ENCODE data around the gene DPF3. TPM values are rescaled to one million over a fixed set of nuclear protein-coding genes. Genes with fewer than 3 reads are reported as not detected.
A peak's percentile ranks its signal among the peaks of the same experiment; 100 is the strongest.

Gene DPF3
- total RNA-seq, 2 experiments from 2014 or later = 0.27 to 0.31 TPM

DNA sequence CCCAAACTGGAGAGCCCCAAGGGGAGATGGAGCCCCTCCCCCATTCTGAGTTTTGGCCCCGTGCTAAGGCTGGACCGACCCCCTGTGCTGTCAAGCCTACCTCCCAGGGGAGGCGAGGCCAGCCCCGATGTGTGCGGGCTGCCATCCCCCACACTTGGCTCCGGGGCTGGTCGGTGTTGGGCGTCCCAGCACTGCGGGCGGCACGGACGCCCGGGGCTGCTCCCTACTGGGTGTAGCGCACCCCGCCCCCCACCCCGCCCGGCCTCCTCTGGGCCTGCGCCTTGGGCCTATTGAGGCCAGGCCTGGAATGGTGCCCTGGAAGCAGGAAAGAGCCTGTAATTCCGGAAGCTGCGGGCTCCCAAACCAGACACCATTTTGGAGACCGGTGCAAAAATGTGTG lies 35.0 kb upstream of the DPF3 start:
- Histone ChIP-seq H3K9me3 (ENCODE audit: control insufficient read depth in 1 of 2, insufficient read depth in 1 of 2, low read length in 2 of 2) (no peaks in the 10 kb centered on the region), H3K4me1 (ENCODE audit: insufficient read depth, low read length) (peaks cover 20% of the 10 kb centered on the region), H3K36me3 (ENCODE audit: insufficient read depth, low read length) (no peaks in the 10 kb centered on the region), H3K27me3 (ENCODE audit: control insufficient read depth in 1 of 2, insufficient read depth in 2 of 2, low read length in 2 of 2) (no peaks in the 10 kb centered on the region), H3K4me3 (ENCODE audit: low read length) (no peak overlapping the region), H3K27ac (ENCODE audit: low read depth in 1 of 2, low read length in 2 of 2) (no peak overlapping the region)
- Mint-ChIP-seq H3K36me3 (ENCODE audit: low read depth) (peaks cover 4% of the 10 kb centered on the region), H3K27me3 (no peaks in the 10 kb centered on the region), H3K9me3 (no peaks in the 10 kb centered on the region), H3K4me3 (no peak overlapping the region), H3K27ac (no peak overlapping the region), H3K4me1 (ENCODE audit: low read depth) (peaks cover 32% of the 10 kb centered on the region)
- POLR2A ChIA-PET = no interaction called here
- no peak for ATAC-seq (ENCODE audit: poor library complexity)
- no peak for DNase-seq
- TF ChIP-seq, protein P1, sequence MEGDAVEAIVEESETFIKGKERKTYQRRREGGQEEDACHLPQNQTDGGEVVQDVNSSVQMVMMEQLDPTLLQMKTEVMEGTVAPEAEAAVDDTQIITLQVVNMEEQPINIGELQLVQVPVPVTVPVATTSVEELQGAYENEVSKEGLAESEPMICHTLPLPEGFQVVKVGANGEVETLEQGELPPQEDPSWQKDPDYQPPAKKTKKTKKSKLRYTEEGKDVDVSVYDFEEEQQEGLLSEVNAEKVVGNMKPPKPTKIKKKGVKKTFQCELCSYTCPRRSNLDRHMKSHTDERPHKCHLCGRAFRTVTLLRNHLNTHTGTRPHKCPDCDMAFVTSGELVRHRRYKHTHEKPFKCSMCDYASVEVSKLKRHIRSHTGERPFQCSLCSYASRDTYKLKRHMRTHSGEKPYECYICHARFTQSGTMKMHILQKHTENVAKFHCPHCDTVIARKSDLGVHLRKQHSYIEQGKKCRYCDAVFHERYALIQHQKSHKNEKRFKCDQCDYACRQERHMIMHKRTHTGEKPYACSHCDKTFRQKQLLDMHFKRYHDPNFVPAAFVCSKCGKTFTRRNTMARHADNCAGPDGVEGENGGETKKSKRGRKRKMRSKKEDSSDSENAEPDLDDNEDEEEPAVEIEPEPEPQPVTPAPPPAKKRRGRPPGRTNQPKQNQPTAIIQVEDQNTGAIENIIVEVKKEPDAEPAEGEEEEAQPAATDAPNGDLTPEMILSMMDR (IDR thresholded peaks at IDR 0.05) = no peak
- intact Hi-C loops (cut with DNase I, micrococcal nuclease) = loop anchor here in 1 of 2 experiments (5.0 to 10.0 kb wide), 3 partner anchors 128 to 1566 kb away; partner anchors contain the start of genes ALDH6A1, ISCA2, LIN52 and NPC2
- CTCF ChIA-PET = no interaction called here

DNA sequence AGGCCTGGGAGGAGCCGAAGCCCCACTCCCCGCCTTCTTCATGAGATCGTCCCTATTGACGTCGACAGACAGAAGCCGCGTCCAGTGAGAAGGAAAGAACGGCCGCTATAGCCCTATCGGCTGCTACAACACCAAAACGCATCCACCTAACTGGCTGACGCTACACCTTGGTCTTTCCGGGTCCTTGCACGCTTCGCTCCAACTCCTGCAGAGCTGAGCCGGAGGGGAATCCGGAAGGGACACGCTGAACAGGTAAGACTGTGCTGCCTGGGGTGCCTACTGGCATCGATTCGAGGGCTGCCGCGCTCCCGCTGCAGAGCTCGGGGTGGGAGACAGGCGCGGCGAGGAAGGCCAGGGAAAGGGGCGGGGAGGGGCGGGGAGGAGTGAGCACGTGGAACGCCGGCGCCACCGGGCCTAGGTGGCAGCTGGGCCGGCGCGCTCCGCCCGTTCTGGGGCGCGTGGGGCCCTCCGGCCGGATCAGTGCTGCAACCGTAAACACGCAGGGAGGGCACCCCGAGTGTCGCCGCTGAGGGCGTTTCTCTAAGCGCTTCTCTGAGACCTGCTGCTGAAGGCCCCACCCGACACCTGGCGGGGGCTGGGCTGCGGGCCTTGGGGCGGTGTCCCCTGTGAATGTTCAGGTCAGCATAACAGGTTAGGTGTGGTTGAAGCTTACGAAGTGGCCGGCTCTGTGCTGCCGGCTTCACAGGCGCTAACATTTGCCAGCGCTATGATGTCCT lies 32.6 kb upstream of the DPF3 start, which contains the start of gene DCAF4:
Gene DCAF4 (plus strand): TSS at position 173 of the 737 bp plus-strand sequence. CDS start 11,515 bp downstream, outside the sequence.
- intact Hi-C loops (cut with DNase I, micrococcal nuclease) = loop anchor here (1.0 to 10.0 kb wide), 7 partner anchors 22 to 1568 kb away; partner anchors contain the start of genes ALDH6A1 (in 1 of the 2), DPF3 (in 1 of the 2), ISCA2 (in 1 of the 2) and LIN52 (in 1 of the 2)
- ChIA-PET CTCF (interaction anchor here (1.4 kb wide), 1 partner anchor 22 kb away, joined by 6 read pairs; no protein-coding TSS in a partner anchor), POLR2A (interaction anchor here (1.0 to 2.3 kb wide), 5 partner anchors 10 to 210 kb away, joined by 3 to 10 read pairs (median 3); partner anchors contain the start of genes DPF3, PSEN1 and RBM25)
- H3K4me3 Mint-ChIP-seq = peak within 1 kb of the TSS; percentile 97
- ATAC-seq (ENCODE audit: poor library complexity) (peak; percentile 95), DNase-seq (peak in 13 of 14 experiments; percentile 87 to 97 (median 92))
- no peaks in the 10 kb centered on the region for H3K27me3 ChIP-seq (ENCODE audit: control insufficient read depth in 1 of 2, insufficient read depth in 2 of 2, low read length in 2 of 2)
- no peaks in the 10 kb centered on the region for H3K36me3 ChIP-seq (ENCODE audit: insufficient read depth, low read length)
- peak within 1 kb of the TSS; percentile 93 for H3K27ac Mint-ChIP-seq
- H3K9me3 Mint-ChIP-seq = no peaks in the 10 kb centered on the region
- H3K4me1 Mint-ChIP-seq (ENCODE audit: low read depth) = peaks cover 25% of the 10 kb centered on the region
- peak within 1 kb of the TSS; percentile 81 for H3K4me3 ChIP-seq (ENCODE audit: low read length)
- peaks cover 20% of the 10 kb centered on the region for H3K4me1 ChIP-seq (ENCODE audit: insufficient read depth, low read length)
- peak within 1 kb of the TSS; percentile 30 to 70 for H3K27ac ChIP-seq (ENCODE audit: low read depth in 1 of 2, low read length in 2 of 2)
- H3K9me3 ChIP-seq (ENCODE audit: control insufficient read depth in 1 of 2, insufficient read depth in 1 of 2, low read length in 2 of 2) = no peaks in the 10 kb centered on the region
- H3K27me3 Mint-ChIP-seq = no peaks in the 10 kb centered on the region
- TF ChIP-seq, protein P1 (IDR thresholded peaks at IDR 0.05) = no peak
- peaks cover 4% of the 10 kb centered on the region for H3K36me3 Mint-ChIP-seq (ENCODE audit: low read depth)

DNA sequence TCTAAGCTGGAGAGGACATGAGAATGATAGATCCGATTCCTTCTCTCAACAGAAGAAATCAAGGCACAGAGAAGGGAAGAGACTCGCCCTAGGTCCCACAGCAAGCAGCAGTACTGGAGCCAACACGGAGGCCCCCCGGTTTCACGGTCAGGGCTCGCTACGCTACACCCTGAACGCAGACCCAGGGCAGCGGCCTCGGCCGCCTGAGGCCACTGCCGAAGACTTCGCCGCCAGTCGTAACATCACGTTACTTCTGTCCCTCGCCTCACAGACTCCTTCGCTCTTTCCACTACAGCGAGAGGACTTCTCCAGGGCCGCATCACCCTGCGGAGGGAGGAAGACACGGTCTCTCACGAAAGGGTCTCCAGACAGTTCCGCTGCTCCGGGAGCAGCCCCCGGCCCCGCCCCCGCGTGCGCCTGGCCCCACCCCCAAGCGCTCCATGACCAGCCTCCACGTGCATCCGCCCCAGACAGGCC lies 32.0 kb upstream of the DPF3 start:
- Histone ChIP-seq H3K4me3 (ENCODE audit: low read length) (peak overlapping the region; percentile 81), H3K9me3 (ENCODE audit: control insufficient read depth in 1 of 2, insufficient read depth in 1 of 2, low read length in 2 of 2) (no peaks in the 10 kb centered on the region), H3K27me3 (ENCODE audit: control insufficient read depth in 1 of 2, insufficient read depth in 2 of 2, low read length in 2 of 2) (no peaks in the 10 kb centered on the region), H3K4me1 (ENCODE audit: insufficient read depth, low read length) (peaks cover 20% of the 10 kb centered on the region), H3K36me3 (ENCODE audit: insufficient read depth, low read length) (no peaks in the 10 kb centered on the region), H3K27ac (ENCODE audit: low read depth in 1 of 2, low read length in 2 of 2) (peak overlapping the region in 1 of 2 donors; percentile 23)
- no peaks in the 10 kb centered on the region for H3K9me3 Mint-ChIP-seq
- ATAC-seq (ENCODE audit: poor library complexity) = no peak
- H3K27ac Mint-ChIP-seq = peak overlapping the region; percentile 93
- TF ChIP-seq, protein P1 (IDR thresholded peaks at IDR 0.05) = no peak
- POLR2A ChIA-PET = interaction anchor here (0.9 to 2.3 kb wide), 5 partner anchors 9 to 210 kb away, joined by 3 to 9 read pairs (median 3); partner anchors contain the start of genes DPF3, PSEN1 and RBM25
- peak overlapping the region; percentile 97 for H3K4me3 Mint-ChIP-seq
- peaks cover 5% of the 10 kb centered on the region for H3K27me3 Mint-ChIP-seq
- CTCF ChIA-PET = interaction anchor here (0.8 to 1.4 kb wide), 2 partner anchors 23 kb away, joined by 3 to 6 read pairs; no protein-coding TSS in a partner anchor
- peak in 1 of 14 experiments; percentile 97 for DNase-seq
- peaks cover 4% of the 10 kb centered on the region for H3K36me3 Mint-ChIP-seq (ENCODE audit: low read depth)
- peaks cover 21% of the 10 kb centered on the region for H3K4me1 Mint-ChIP-seq (ENCODE audit: low read depth)
- intact Hi-C loops (cut with DNase I, micrococcal nuclease) = loop anchor here (1.0 to 10.0 kb wide), 8 partner anchors 23 to 1569 kb away; partner anchors contain the start of genes DPF3 (in 2 of the 2), ALDH6A1 (in 1 of the 2), ISCA2 (in 1 of the 2) and LIN52 (in 1 of the 2)
